HG02798 (cell line): ENCODE results near the gene OR12D1.

Source experiments
- ATAC-seq: cut with Tn5 transposase; IDR thresholded peaks from one replicate; pipeline ENCODE4 v1.9.1; 2021; ENCODE audit warnings: mild to moderate bottlenecking; ENCODE audit not compliant: unreplicated experiment, poor library complexity

Gene OR12D1

DNA sequence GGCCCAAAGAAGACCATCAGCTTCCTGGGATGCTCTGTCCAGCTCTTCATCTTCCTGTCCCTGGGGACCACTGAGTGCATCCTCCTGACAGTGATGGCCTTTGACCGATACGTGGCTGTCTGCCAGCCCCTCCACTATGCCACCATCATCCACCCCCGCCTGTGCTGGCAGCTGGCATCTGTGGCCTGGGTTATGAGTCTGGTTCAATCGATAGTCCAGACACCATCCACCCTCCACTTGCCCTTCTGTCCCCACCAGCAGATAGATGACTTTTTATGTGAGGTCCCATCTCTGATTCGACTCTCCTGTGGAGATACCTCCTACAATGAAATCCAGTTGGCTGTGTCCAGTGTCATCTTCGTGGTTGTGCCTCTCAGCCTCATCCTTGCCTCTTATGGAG lies 47.3 kb downstream of the OR12D1 start:
- no peak for ATAC-seq

DNA sequence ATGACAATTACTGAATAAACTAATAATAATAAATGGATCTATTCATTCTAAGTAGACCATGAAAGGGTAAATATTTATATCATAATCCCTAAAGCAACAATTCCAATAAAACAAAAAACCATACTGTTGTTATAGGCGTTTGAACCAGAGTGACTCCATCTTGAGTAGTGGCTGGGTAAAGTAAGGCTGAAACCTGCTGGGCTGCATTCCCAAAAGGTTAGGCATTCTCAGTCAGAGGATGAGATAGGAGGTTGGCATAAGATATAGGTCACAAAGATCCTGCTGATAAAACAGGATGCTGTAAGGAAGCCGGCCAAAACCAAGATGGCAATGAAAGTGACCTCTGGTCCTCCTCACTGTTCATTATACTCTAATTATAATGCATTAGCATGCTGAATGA lies 50.6 kb downstream of the OR12D1 start:
- no peak for ATAC-seq

DNA sequence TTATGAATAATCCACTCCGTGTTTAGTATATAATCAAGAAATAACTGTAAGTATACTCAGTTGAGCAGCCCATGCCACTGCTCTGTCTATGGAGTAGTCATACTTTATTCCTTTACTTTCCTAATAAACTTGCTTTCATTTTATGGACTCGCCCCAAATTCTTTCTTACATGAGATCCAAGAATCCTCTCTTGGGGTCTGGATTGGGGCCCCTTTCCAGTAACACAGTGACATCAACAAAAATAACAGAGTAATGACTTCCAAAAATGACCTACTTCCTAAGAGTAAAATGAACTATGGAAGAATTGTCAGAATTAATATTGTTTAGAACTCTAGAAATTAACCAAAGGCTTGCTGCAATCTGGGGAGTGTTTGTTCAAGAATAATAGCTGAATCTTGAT lies 51.1 kb downstream of the OR12D1 start:
- no peak for ATAC-seq

DNA sequence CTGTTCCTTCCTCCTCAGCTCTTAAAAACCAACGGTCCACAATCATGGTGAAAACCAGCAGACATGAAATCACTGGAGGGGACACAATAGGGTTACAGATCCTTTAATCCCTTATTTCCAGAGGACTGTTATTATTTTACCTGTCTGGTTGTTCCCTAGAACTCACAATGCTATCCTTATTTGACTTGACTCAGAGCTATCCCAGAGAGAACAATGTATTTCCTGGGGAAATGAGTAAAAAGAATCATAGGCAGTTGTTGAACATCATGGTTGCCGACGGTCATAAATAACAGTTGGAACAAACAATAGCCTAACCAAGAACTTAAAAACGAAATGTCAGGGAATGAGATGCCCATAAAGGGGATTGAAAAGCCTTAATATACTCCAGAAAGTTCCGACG lies 51.5 kb downstream of the OR12D1 start:
- ATAC-seq, result no peak
